Measurements from ENCODE around the gene ERGIC2. TPM values are rescaled to one million over a fixed set of nuclear protein-coding genes. Genes with fewer than 3 reads are reported as not detected.
A peak's percentile ranks its signal among the peaks of the same experiment; 100 is the strongest.
"Not testable (repeated sequence)": the region's sequence is repeated elsewhere in the genome, so short reads cannot be mapped to it uniquely, and the experiment has no call there.

The ERGIC2 gene
- total RNA-seq = 58.8 TPM

DNA sequence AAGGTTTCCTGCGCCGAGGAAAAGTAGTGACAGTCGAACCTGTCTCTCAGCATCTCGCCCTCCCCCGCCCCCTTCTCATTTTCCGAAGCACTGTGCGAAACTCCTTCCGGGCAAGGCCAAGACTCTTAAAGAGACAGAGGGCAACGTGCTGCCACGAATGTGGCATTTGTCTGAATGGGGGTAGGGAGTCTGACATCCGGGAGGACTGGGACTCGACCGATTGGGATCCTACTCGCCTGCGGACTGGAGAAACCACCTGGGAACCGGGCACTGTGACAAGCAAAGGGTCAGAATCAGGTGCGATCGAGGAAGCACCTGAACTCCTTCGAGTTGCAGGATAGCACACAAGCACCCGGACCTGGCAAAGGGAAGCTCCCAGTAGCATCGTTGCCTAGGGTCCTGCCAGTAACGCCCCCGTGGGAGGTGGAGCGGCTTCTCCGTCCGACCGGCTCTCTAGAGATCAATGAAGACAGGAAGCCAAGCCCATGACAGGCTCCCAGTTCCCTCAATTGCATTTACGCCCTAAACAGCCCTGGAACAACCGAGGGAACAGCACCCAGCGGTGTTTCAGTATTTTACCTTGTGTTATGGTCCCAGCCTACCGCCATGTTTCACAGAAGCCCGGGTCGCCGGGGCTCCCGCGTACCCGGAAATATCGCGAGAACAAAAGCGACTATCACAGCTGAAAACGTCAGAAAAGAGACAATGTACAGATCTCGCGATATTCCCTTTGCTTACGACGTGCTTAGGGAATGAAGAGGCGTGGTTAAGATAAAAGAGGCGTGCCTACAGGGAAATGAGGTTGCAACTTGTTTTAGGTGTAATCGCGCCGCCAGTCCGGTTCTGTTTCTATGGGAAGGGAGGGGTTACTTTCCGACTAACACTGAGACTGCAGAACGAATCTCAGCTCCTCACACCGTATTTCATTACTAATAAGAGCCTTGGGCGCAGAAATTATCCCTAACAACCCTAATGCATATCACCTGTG is at the start of gene ERGIC2:
ERGIC2 (minus strand) TSS at position 637 of the 988 bp plus-strand sequence. CDS start 9,539 bp downstream, outside the sequence.
- peak; percentile 87 for DNase-seq

DNA sequence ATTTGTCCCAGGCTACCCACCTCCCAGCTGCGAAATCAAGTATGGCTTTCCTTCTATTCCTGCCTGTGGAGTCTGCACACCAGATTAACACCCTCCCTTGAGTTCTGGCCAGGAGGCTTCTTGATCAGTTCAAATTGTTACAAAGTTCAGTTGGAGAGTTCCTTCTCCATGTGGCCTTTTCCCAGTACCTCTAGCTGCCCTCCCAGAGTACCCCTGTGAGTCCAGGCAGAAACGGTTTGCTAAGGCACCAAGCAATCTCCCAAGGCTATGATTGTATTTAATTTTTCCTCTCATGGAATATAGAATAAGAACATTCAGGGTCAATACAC is 49.7 kb upstream of the ERGIC2 start:
- no peak for DNase-seq

DNA sequence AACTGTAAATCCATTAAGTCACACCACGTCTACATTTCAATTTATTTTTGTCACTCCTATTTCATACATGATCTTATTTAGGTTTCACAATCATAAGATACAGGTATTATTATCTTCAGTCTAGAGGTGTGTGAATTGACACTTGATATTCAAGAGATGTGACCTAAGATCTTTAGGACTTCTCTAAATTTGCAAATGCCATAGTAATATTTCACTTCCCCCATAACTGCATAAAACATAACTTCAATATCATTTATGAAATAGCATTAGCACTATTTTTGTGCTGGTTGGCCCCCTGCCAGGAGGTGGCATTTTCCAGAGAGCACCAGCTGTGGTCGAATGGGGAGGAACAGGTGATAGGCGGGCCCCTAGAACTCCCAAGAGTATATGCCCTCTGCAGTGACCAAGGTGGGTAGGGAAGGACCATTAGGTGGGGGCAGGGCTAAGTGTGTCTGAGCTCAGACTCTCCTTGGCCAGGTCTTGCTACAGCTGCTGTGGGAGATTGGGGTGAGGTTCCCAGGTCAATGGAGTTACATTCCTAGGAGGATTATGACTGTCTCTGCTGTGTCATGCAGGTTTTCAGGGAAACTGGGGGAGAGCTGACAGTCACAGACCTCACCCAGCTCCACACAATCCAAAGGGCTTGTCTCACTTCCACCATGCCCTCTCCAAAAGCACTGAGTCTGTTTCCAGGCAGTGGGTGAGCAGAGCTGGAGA is 49.2 kb upstream of the ERGIC2 start:
- no peak for DNase-seq

DNA sequence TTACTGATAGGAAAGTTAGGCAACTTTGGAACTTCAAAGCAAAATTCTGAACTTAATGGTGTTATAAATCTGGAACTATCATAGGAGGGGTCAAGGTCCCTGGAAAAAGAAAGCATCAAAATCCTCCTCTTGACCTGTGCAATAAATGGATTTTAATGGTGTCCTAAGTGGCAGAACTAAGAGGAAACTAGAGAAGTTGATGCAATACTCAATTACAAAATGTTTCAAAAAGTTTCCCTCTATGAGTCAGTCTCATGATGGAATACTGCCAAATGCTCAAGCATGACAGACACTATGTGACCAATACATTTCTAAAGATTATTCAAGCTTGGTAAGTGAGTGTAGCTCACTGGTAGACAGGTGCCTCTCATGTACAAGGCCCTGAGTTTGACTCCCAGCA is 47.7 kb upstream of the ERGIC2 start:
- no peak for DNase-seq

GRCh38 chr12:29427964-29428363 is 47.0 kb upstream of the ERGIC2 start:
- no peak for DNase-seq

DNA sequence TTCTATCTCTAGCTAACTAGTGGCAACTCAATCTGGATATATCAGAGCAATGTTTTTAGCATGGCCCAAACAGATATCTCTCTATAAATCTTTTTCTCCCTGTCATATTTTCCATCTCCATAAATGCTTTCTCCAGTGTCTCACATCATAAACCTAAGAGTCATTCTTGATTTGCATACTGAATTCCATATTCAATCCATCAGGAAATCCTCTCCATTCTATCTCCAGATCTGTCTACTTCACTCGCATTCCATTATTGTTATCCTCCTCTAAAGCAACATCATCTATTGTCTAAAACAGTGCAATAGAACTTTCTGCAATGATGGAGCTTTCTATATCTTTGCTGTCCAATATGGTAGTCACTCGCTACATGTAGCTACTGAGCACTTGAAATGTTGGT is 45.5 kb upstream of the ERGIC2 start:
- DNase-seq = no peak

- no peak for DNase-seq
These were observed 44.8 kb upstream of the ERGIC2 start for GRCh38 chr12:29425722-29426121.

- DNase-seq = no peak
These were observed 35.8 kb upstream of the ERGIC2 start for GRCh38 chr12:29416748-29417147.

GRCh38 chr12:29415111-29415510 is 34.1 kb upstream of the ERGIC2 start:
- no peak for DNase-seq

DNA sequence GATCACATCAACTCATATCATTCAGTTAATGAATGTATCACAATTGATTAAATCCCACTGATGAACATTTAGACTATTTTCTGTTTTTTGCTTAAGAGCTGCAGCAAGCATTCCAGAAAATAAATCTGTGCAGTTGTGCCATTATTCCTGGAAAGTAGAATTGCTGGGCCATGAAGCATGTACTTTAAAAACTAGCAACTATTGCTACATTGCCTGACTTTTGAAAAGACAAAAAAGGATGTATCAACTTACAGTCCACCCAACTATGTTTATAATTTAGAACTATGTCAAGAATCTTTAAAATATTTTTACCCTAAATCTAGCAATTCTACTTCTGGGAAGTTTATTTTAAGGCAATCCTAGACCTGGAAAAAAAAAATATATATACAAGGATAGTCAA is 33.4 kb upstream of the ERGIC2 start:
- no peak for DNase-seq

DNA sequence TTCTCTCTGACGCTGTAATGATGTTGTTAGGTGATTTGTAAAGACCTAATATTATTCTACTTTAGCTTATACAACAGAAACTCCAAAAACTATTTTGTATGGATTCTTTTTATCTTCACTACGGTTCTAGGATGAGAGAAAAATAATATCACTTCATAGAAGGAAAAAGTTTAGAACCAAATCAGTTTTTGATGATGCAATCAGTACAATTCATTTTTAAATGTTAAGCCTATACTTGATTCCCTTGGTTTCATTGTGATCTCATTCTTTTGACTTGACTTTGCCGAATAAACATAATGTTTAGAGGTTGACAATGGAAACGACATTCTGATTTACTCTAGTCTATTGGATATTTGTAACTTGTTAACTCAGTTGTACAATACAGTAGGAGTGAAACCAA is 24.6 kb upstream of the ERGIC2 start:
- DNase-seq = no peak

DNA sequence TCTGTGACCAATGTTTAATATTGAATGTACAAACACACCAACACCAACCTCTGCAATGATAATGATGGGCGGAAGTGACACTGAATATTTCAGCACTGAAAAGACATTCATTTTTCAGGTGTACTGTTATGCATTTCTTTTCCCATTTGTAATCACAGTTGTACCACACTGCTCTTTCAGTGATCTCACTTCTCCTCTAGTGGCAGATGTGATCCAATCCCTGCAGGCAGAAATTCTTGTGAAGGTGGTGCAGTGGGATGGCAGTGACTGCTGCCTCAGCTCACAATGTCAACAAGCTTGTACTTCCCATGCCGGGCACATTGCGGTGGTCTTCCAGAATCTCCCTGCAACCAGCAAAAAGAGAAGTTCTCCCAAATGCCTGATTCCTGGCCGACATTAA is 23.0 kb upstream of the ERGIC2 start:
- no peak for DNase-seq

DNA sequence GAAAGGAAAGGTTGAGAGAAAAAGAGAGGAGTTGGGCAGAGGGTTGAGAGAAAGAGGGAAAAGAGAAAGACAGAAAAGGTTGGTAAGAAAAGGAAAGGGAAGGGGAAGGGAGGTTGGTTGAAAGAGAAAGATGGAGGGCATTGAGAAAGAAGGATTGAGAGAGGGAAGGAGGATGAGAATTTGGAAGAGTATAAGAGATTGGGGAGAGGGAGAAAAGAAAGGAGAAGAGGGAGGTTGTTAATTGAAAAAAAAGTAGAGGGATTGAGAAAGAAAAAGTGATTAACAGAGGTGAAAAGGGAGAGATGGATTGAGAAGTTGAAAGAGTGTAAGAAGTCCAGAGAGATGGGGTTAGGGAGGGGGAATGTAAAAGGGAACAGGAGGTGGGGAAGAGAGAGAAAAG is 21.5 kb upstream of the ERGIC2 start:
- no peak for DNase-seq

DNA sequence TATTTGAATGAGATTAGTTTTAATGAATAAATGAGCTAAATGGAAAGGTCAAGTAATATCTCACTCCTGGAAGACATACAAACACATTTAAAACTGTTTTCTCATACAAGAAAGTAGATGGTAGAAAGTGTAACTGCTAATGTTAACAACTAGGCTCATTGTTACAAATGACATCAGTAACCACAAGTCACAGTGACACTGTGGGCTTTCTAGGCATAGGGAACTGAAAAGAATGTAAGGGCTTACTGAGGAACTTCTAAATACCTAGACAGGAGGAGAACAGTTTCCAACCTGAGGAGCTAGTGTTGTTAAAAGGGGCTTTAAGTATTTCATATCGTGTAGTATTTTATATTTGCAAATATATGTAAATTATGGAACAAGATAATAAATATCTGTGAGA is 17.5 kb upstream of the ERGIC2 start:
- DNase-seq = no peak

DNA sequence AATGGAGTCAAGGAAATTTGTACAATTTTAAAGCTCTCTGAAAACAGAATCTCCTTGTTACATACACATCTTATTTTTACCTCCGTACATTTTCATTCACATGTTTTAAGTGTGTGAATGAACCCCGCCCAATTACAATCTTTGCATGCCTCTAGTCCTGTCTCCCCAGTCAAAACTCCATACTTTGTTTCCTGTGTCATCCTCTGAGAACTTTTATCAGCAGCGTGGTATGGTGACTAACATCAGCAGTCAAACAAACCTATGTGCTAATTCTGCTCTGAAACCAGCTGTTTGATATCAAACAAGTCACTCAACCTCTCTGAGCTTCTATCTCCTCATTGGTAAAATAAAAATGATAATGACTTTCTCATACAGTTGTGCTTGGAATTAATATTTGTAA is 15.8 kb upstream of the ERGIC2 start:
- DNase-seq = no peak

GRCh38 chr12:29395356-29395755 is 14.4 kb upstream of the ERGIC2 start:
- DNase-seq = no peak

DNA sequence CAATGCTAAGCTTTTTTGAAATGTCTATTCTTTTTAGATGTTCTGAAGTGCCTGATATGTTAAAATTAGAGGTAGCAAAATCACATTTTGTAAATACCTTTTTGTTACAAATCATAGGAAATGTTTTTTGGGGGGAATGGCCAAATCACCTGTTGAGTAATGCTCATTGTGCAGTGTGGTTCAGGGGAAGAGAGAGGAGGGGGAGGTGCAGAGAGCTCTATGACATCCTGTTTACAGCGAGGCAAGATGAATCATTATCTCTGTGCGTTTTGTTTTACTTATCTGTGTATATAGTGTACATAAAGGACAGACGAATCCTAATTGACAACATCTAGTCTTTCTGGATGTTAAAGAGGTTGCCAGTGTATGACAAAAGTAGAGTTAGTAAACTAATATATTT is 9.4 kb upstream of the ERGIC2 start:
- not testable (repeated sequence) for DNase-seq

DNA sequence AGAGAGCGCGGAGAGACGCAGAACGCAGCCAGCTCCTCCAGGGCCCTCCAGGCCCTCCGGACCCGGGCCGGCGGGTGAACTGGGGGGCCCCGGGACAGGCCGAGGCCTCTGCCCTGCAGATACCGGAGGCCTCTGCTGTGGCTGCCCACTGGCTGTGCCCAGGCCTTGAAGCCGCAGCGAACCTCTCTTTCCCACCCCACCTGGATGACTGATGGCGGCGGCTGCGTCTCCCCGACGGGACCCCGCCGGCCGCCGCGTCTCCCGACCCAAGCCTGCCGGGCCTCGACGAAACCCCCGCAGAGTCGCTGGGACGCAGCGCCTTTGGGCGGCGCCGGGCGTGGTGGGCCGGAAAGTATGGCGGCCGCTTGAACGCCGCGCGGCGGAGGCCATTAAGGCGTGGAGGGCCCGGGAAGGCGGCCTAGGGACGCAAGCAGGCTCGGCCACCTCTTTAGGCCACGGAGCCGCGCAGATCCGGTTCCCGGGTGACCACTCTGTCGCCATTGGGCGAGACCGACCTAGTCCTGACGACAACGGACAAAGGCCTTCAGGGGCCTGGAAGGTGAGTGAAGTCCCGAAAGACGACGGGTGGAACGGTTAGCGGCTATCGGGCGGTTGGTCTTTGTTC is 8.4 kb upstream of the ERGIC2 start:
- DNase-seq = no peak

DNA sequence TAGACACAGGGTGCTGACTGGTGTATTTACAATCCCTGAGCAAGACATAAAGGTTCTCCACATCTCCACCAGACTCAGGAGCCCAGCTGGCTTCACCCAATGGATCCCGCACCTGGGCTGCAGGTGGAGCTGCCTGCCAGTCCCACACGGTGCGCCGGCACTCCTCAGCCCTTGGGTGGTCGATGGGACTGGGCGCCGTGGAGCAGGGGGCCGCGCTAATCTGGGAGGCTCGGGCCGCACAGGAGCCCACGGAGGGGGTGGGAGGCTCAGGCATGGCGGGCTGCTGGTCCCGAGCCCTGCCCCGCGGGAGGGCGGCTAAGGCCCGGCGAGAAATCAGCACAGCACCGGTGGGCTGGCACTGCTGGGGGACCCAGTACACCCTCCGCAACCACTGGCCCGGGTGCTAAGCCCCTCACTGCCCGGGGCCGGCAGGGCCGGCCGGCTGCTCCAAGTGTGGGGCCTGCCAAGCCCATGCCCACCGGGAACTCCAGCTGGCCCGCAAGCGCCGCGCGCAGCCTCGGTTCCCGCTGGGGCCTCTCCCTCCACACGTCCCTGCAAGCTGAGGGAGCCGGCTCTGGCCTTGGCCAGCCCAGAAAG is 5.2 kb upstream of the ERGIC2 start:
- DNase-seq = not testable (repeated sequence)

- DNase-seq = not testable (repeated sequence)
These were observed 4.2 kb upstream of the ERGIC2 start for GRCh38 chr12:29385194-29385593.

GRCh38 chr12:29382251-29382650 is 1.3 kb upstream of the ERGIC2 start:
- no peak for DNase-seq

DNA sequence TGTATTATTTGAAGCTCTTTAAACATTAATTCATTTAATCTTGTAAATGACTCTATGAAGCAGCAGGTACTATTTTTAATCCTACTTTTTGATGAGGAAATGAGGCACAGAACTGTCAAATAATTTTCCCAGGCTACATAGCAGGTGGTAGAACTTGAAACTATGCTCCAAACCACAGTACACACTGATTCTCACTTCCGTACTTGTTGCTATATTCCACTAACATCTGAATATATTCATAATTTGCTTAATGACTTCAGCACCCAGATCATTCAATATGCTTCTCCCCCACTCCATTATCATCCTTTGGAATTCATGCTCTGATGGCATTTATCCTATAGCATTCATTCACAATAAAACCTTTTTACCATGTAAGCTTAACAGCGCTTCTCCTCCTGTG is 4.9 kb downstream of the ERGIC2 start:
- DNase-seq = no peak

GRCh38 chr12:29374913-29375312 is 6.1 kb downstream of the ERGIC2 start:
- no peak for DNase-seq
